SU-DHL-6 (cell line): ENCODE results near the gene THTPA.

ENCODE experiments used
- CTCF ChIP-seq: fragments of 200-600 bp; sonication (generic); IDR thresholded peaks from one replicate; pipeline ENCODE4 v1.5.1; 2017; ENCODE audit warnings: antibody characterized with exemption, mild to moderate bottlenecking, low read length, moderate library complexity; ENCODE audit not compliant: insufficient read depth, poor library complexity, severe bottlenecking
- EZH2phosphoT487 ChIP-seq: fragments of 200-600 bp; sonication (generic), shearing (Covaris generic); conservative IDR thresholded peaks from 2 replicates; pipeline ENCODE4 v1.6.1; 2018; ENCODE audit warnings: mild to moderate bottlenecking, antibody characterized with exemption, low read length, moderate library complexity, mixed read lengths

- TF ChIP-seq CTCF (peak; percentile 45), EZH2phosphoT487 (no peak)
Observed at GRCh38 chr14:23539248-23540140, 16.6 kb upstream of the THTPA start.
